Left ventricle myocardium inferior (tissue), 1 donor: Measurements from ENCODE around the gene SCARB2. TPM values are rescaled to one million over a fixed set of nuclear protein-coding genes. Genes with fewer than 3 reads are reported as not detected.
A peak's percentile ranks its signal among the peaks of the same experiment; 100 is the strongest.

Experiments used
- DNase-seq: peaks from one replicate; pipeline ENCODE4 v3.0.0-alpha.2; 2020
- H3K27ac ChIP-seq: fragments of 200-600 bp; replicated peaks from 2 replicates; pipeline ENCODE4 v1.8.0; 2021
- H3K27me3 ChIP-seq: fragments of 200-600 bp; 2 replicates; pipeline ENCODE4 v1.8.0; 2021; ENCODE audit warnings: low read depth
- H3K36me3 ChIP-seq: fragments of 200-600 bp; 2 replicates; pipeline ENCODE4 v1.8.0; 2021
- H3K4me1 ChIP-seq: fragments of 200-600 bp; 2 replicates; pipeline ENCODE4 v1.8.0; 2021
- H3K4me3 ChIP-seq: fragments of 200-600 bp; 2 replicates; pipeline ENCODE4 v1.8.0; 2021; ENCODE audit warnings: mild to moderate bottlenecking, moderate library complexity
- H3K9me3 ChIP-seq: fragments of 200-600 bp; replicated peaks from 2 replicates; pipeline ENCODE4 v1.8.0; 2021
- intact Hi-C: fragments of 100-400 bp; cut with micrococcal nuclease; formaldehyde crosslinking; loops from one replicate; pipeline ENCODE4 v1.11.0; 2022
- long read RNA-seq: library from polyadenylated mRNA; unstranded; transcript quantifications from one replicate; pipeline ENCODE4 v2.0.0, GENCODE V29; 2021
- total RNA-seq: library from RNA; stranded (reverse); fragmentation: NEBNext Ultra II Directional; extraction: Animal tissue kit (Norgen Biotek cat#: 25700); gene quantifications from one replicate; pipeline ENCODE4 v1.2.1, GENCODE V29; 2021
- TF ChIP-seq, protein P1 (sequence below): fragments of 200-600 bp; IDR thresholded peaks from 2 replicates; pipeline ENCODE4 v1.8.0; 2021; ENCODE audit warnings: antibody characterized with exemption, mild to moderate bottlenecking, borderline replicate concordance
- donor health status: DM: no; HTN: yes; CAD: no; lungs with severe emphysema.

The SCARB2 gene, protein sequence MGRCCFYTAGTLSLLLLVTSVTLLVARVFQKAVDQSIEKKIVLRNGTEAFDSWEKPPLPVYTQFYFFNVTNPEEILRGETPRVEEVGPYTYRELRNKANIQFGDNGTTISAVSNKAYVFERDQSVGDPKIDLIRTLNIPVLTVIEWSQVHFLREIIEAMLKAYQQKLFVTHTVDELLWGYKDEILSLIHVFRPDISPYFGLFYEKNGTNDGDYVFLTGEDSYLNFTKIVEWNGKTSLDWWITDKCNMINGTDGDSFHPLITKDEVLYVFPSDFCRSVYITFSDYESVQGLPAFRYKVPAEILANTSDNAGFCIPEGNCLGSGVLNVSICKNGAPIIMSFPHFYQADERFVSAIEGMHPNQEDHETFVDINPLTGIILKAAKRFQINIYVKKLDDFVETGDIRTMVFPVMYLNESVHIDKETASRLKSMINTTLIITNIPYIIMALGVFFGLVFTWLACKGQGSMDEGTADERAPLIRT
- total RNA-seq: 87.4 TPM
- long read RNA-seq, full-length matches to known transcripts: 102 of 107 reads
- long read RNA-seq, partial matches to known transcripts: 2 of 107 reads
- long read RNA-seq, other reads (novel, unspliced or antisense): 3 of 107 reads

DNA sequence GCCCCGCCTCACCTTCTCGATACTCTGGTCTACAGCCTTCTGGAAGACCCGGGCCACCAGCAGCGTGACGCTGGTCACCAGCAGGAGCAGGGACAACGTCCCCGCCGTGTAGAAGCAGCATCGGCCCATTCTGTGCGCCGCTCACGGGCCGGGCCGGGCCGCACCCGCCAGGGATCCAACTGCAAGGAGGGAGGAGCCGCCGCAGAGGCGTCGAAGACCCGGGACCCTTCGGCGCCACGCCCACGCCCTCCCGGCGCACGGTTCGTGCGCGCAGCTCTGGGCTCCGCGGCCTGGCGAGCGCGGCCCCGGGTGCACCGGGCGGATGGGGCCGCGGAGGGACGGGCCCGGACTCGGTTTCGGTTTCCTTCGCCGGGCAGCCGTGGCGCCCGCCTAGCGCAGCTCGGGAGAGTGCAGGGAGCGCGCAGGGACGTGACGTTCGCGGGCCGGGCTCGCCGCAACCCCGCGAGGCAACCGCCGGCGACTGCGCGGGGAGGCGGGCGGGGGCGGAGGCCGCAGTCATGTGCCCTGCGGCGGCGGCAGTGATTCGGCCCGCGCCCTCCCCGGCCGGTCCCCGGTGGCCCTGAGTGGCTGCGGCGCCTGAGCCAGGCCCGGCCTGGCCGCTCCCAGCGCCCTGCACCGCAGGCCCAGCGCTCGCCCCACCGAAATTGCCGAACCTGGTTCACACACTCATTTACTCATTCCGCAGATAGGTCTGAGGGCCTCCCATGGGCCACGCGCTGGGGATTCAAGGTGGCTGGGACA lies at the start of gene SCARB2:
Gene SCARB2, minus strand, starts transcription at position 410 of the 762 bp plus-strand sequence. Its CDS starts 281 bp downstream, at position 129.
- Histone ChIP-seq H3K27ac (peak within 1 kb of the TSS; percentile 99), H3K4me1 (peaks cover 83% of the 10 kb centered on the region), H3K9me3 (no peaks in the 10 kb centered on the region), H3K4me3 (peak within 1 kb of the TSS; percentile 91), H3K27me3 (no peaks in the 10 kb centered on the region), H3K36me3 (no peaks in the 10 kb centered on the region)
- TF ChIP-seq, protein P1, sequence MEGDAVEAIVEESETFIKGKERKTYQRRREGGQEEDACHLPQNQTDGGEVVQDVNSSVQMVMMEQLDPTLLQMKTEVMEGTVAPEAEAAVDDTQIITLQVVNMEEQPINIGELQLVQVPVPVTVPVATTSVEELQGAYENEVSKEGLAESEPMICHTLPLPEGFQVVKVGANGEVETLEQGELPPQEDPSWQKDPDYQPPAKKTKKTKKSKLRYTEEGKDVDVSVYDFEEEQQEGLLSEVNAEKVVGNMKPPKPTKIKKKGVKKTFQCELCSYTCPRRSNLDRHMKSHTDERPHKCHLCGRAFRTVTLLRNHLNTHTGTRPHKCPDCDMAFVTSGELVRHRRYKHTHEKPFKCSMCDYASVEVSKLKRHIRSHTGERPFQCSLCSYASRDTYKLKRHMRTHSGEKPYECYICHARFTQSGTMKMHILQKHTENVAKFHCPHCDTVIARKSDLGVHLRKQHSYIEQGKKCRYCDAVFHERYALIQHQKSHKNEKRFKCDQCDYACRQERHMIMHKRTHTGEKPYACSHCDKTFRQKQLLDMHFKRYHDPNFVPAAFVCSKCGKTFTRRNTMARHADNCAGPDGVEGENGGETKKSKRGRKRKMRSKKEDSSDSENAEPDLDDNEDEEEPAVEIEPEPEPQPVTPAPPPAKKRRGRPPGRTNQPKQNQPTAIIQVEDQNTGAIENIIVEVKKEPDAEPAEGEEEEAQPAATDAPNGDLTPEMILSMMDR: no peak
- intact Hi-C loops: no loop called here
- DNase-seq: peak; percentile 93

DNA sequence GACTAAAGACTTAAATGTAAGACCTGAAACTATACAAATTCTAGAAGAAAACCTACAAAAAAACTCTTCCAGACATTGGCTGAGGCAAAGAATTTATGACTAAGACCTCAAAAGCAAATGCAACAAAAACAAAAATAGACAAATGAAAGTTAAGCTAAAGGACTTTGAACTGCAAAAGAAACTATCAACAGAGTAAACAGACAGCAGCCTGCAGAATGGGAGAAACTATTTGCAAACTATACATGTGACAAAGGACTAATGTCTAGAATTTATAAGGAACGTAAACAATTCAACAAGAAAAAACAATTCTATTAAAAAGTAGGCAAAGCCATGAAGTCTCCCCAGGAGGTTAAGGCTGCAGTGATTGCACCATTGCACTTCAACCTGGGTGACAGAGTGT lies 46.9 kb upstream of the SCARB2 start:
- H3K4me1 ChIP-seq: no peaks in the 10 kb centered on the region
- intact Hi-C loops: no loop called here
- H3K27ac ChIP-seq: no peak overlapping the region
- no peak for DNase-seq
- H3K9me3 ChIP-seq: no peaks in the 10 kb centered on the region
- H3K4me3 ChIP-seq: no peak overlapping the region
- H3K27me3 ChIP-seq: no peaks in the 10 kb centered on the region
- TF ChIP-seq, protein P1: no peak
- H3K36me3 ChIP-seq: no peaks in the 10 kb centered on the region

DNA sequence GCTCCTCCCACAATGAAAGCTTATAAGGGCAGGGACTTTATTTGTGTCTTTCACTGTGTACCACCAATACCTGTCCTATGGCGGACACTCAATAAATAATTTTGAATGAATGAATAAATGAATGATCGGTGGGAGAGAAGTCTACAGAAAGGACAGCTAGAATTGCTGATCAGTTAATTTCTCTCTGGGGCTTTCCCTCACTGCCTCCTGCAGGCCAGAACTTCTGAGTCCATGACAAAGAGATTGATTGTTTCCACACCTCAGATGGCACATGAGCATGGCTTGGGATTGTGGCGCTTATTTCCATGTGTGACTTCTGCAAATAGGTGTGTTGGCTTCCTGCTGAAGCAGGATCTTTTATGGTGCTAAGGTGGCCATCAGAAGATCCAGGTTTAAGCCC lies 44.2 kb upstream of the SCARB2 start:
- Histone ChIP-seq H3K9me3 (no peaks in the 10 kb centered on the region), H3K36me3 (no peaks in the 10 kb centered on the region), H3K4me3 (no peak overlapping the region), H3K27me3 (no peaks in the 10 kb centered on the region), H3K27ac (no peak overlapping the region), H3K4me1 (no peaks in the 10 kb centered on the region)
- DNase-seq: no peak
- TF ChIP-seq, protein P1: no peak
- intact Hi-C loops: no loop called here

DNA sequence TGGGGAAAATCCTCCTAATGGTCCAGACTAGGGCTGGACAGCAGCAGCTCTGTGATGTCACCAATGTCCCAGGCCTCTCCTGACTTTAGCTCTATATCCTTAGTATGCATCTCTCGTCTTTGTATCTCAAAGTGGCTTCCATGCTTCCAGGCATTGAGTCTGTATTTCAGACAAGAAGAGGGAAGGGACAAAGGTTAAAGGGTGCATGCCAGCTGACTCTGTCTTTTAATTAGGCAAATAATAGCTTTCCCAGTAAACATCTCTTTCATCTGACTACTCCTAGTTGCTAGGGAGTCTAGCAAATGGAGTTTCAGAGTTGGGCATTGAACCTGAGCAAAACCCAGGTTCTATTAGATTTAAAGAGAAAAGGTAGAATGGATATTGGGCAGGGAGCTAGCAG lies 43.3 kb upstream of the SCARB2 start:
- no peak overlapping the region for H3K4me3 ChIP-seq
- H3K9me3 ChIP-seq: no peaks in the 10 kb centered on the region
- no peak for DNase-seq
- peaks cover 3% of the 10 kb centered on the region for H3K4me1 ChIP-seq
- H3K27me3 ChIP-seq: peaks cover 6% of the 10 kb centered on the region
- H3K27ac ChIP-seq: no peak overlapping the region
- intact Hi-C loops: no loop called here
- H3K36me3 ChIP-seq: no peaks in the 10 kb centered on the region
- TF ChIP-seq, protein P1: no peak

DNA sequence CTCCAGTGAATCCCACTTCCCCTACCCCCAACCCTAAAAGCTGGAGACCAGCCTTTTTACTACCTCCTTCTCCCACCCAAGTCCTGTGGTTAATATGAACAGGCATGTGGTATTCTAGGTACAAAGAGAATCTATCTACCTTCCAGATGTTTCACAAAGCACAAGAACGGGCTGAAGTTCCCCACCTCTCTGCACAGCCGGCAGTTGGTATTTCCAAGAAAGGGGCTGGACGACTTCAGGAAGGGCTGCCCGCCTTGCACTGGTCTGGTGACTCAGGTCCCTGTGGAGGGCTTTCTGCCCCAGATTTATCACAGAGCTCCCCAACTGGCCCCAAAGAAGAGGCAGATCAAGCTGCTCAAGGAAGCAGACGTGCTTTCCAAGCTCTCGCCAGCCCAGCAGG lies 42.4 kb upstream of the SCARB2 start:
- H3K4me3 ChIP-seq: no peak overlapping the region
- DNase-seq: no peak
- intact Hi-C loops: no loop called here

More for the DNA sequence above, 42.4 kb upstream of the SCARB2 start:
- Histone ChIP-seq H3K4me1 (peaks cover 12% of the 10 kb centered on the region), H3K9me3 (no peaks in the 10 kb centered on the region), H3K27me3 (peaks cover 15% of the 10 kb centered on the region), H3K36me3 (no peaks in the 10 kb centered on the region), H3K27ac (no peak overlapping the region)
- TF ChIP-seq, protein P1: no peak
